H9 (cell line): ENCODE data around the gene OPRL1. TPM values are rescaled to one million over a fixed set of nuclear protein-coding genes. Genes with fewer than 3 reads are reported as not detected.
A peak's percentile ranks its signal among the peaks of the same experiment; 100 is the strongest.

Experiments used
- DNase-seq: peaks from one replicate; pipeline ENCODE4 v3.0.0-alpha.2; 2017
- H2AFZ ChIP-seq: one replicate; pipeline ENCODE4 v1.6.1; 2013; ENCODE audit warnings: mild to moderate bottlenecking, low read length, control low read depth, moderate library complexity
- H2AK5ac ChIP-seq: 2 replicates; pipeline ENCODE4 v1.6.1; 2013; ENCODE audit warnings: low read length, control low read depth, mixed read lengths; ENCODE audit not compliant: insufficient read length
- H2BK120ac ChIP-seq: one replicate; pipeline ENCODE4 v1.6.1; 2013; ENCODE audit warnings: low read depth, mild to moderate bottlenecking, low read length, control low read depth, inconsistent platforms; ENCODE audit not compliant: poor library complexity, severe bottlenecking
- H2BK12ac ChIP-seq: 2 replicates; pipeline ENCODE4 v1.6.1; 2013; ENCODE audit warnings: low read length, control low read depth, mixed read lengths, low read depth; ENCODE audit not compliant: insufficient read length
- H2BK15ac ChIP-seq: 2 replicates; pipeline ENCODE4 v1.6.1; 2013; ENCODE audit warnings: low read depth, low read length, control low read depth
- H2BK20ac ChIP-seq: one replicate; pipeline ENCODE4 v1.6.1; 2013; ENCODE audit warnings: low read depth, mild to moderate bottlenecking, low read length, control low read depth, inconsistent platforms; ENCODE audit not compliant: poor library complexity, severe bottlenecking
- H2BK5ac ChIP-seq: 2 replicates; pipeline ENCODE4 v1.6.1; 2013; ENCODE audit warnings: low read length, control low read depth, mixed read lengths; ENCODE audit not compliant: insufficient read length
- H3K14ac ChIP-seq: 2 replicates; pipeline ENCODE4 v1.6.1; 2013; ENCODE audit warnings: low read length, control low read depth; ENCODE audit not compliant: insufficient read depth
- H3K18ac ChIP-seq: 2 replicates; pipeline ENCODE4 v1.6.1; 2013; ENCODE audit warnings: low read depth, mild to moderate bottlenecking, mixed read lengths, low read length, control low read depth; ENCODE audit not compliant: insufficient read length
- H3K23ac ChIP-seq: 2 replicates; pipeline ENCODE4 v1.6.1; 2013; ENCODE audit warnings: low read length, control low read depth, mixed read lengths, low read depth; ENCODE audit not compliant: insufficient read length
- H3K23me2 ChIP-seq: 2 replicates; pipeline ENCODE4 v1.6.1; 2013; ENCODE audit warnings: low read depth, mild to moderate bottlenecking, mixed read lengths, low read length, control low read depth; ENCODE audit not compliant: insufficient read length, poor library complexity, severe bottlenecking
- H3K27ac ChIP-seq: 2 replicates; pipeline ENCODE4 v1.5.1; 2013; ENCODE audit warnings: low read length, control low read depth, mixed read lengths, low read depth; ENCODE audit not compliant: insufficient read length
- H3K27me3 ChIP-seq: 2 replicates; pipeline ENCODE4 v1.6.1; 2013; ENCODE audit warnings: low read length, control low read depth, inconsistent platforms; ENCODE audit not compliant: insufficient read depth
- H3K4ac ChIP-seq: 2 replicates; pipeline ENCODE4 v1.6.1; 2013; ENCODE audit warnings: low read depth, mild to moderate bottlenecking, control low read depth, inconsistent platforms, low read length, moderate library complexity
- H3K4me1 ChIP-seq: 2 replicates; pipeline ENCODE4 v1.6.1; 2013; ENCODE audit warnings: low read length, control low read depth, inconsistent platforms; ENCODE audit not compliant: insufficient read depth
- H3K4me2 ChIP-seq: 2 replicates; pipeline ENCODE4 v1.6.1; 2013; ENCODE audit warnings: low read length, control low read depth, mixed read lengths; ENCODE audit not compliant: insufficient read length, insufficient read depth
- H3K56ac ChIP-seq: 2 replicates; pipeline ENCODE4 v1.6.1; 2013; ENCODE audit warnings: low read depth, mild to moderate bottlenecking, mixed read lengths, low read length, control low read depth; ENCODE audit not compliant: insufficient read length
- H3K79me1 ChIP-seq: 2 replicates; pipeline ENCODE4 v1.6.1; 2013; ENCODE audit warnings: low read depth, mild to moderate bottlenecking, moderate library complexity, low read length, control low read depth, inconsistent platforms; ENCODE audit not compliant: insufficient read depth, poor library complexity, severe bottlenecking
- H3K79me2 ChIP-seq: 2 replicates; pipeline ENCODE4 v1.6.1; 2013; ENCODE audit warnings: low read length, control low read depth, inconsistent platforms; ENCODE audit not compliant: insufficient read depth
- H3K9ac ChIP-seq: 2 replicates; pipeline ENCODE4 v1.6.1; 2013; ENCODE audit warnings: low read length, control low read depth, mixed read lengths; ENCODE audit not compliant: insufficient read length; ENCODE audit errors: extremely low read depth
- H3K9me3 ChIP-seq: one replicate; pipeline ENCODE4 v1.6.1; 2013; ENCODE audit warnings: low read depth, low read length, inconsistent platforms; ENCODE audit not compliant: control insufficient read depth
- H3T11ph ChIP-seq: one replicate; pipeline ENCODE4 v1.6.1; 2013; ENCODE audit warnings: mild to moderate bottlenecking, low read length, control low read depth, inconsistent platforms
- H4K20me1 ChIP-seq: one replicate; pipeline ENCODE4 v1.6.1; 2013; ENCODE audit not compliant: control insufficient read depth, insufficient read length, insufficient read depth
- H4K5ac ChIP-seq: 2 replicates; pipeline ENCODE4 v1.6.1; 2013; ENCODE audit warnings: low read depth, mild to moderate bottlenecking, mixed read lengths, low read length, control low read depth; ENCODE audit not compliant: insufficient read length
- H4K8ac ChIP-seq: replicated peaks from 2 replicates; pipeline ENCODE4 v1.6.1; 2013; ENCODE audit warnings: low read length, control low read depth, mixed read lengths, low read depth; ENCODE audit not compliant: insufficient read length
- H4K91ac ChIP-seq: 2 replicates; pipeline ENCODE4 v1.6.1; 2013; ENCODE audit warnings: low read depth, mild to moderate bottlenecking, moderate library complexity, mixed read lengths, low read length, control low read depth; ENCODE audit not compliant: insufficient read length
- H3K27ac Mint-ChIP-seq, 3 experiments: 2 replicates in 2 of 3; 3 replicates in 1 of 3; pipeline ENCODE4 v1.8.0; 2020 to 2021; ENCODE audit warnings: mixed read lengths in 3 of 3, mild to moderate bottlenecking in 1 of 3, moderate library complexity in 1 of 3
- H3K27me3 Mint-ChIP-seq: 2 replicates; pipeline ENCODE4 v1.8.0; 2021; ENCODE audit warnings: low read depth, mild to moderate bottlenecking, moderate library complexity, mixed read lengths
- H3K36me3 Mint-ChIP-seq, 3 experiments: 2 replicates in 2 of 3; 3 replicates in 1 of 3; pipeline ENCODE4 v1.8.0; 2020 to 2021; ENCODE audit warnings: low read depth in 3 of 3, mixed read lengths in 3 of 3; ENCODE audit not compliant: insufficient read depth in 1 of 3
- H3K4me1 Mint-ChIP-seq, 2 experiments: 2 replicates each; pipeline ENCODE4 v1.8.0; 2020; ENCODE audit warnings: mixed read lengths in 2 of 2
- H3K4me3 Mint-ChIP-seq, 2 experiments: 2 replicates in 1 of 2; 3 replicates in 1 of 2; pipeline ENCODE4 v1.8.0; 2020 to 2021; ENCODE audit warnings: mild to moderate bottlenecking in 2 of 2, mixed read lengths in 2 of 2, moderate library complexity in 1 of 2
- H3K9me3 Mint-ChIP-seq, 2 experiments: 2 replicates in 1 of 2; 3 replicates in 1 of 2; pipeline ENCODE4 v1.8.0; 2020; ENCODE audit warnings: mild to moderate bottlenecking in 2 of 2, mixed read lengths in 2 of 2, moderate library complexity in 1 of 2
- CTCF ChIP-seq: fragments of 200-600 bp; sonication (generic); conservative IDR thresholded peaks from 3 replicates; pipeline ENCODE4 v1.8.0; 2021; ENCODE audit warnings: antibody characterized with exemption, mild to moderate bottlenecking
- WGBS: extraction: QIAGEN DNeasy Blood & Tissue Kit; methylation state at CpG from one replicate; pipeline ENCODE4 v1.1.7; 2013; ENCODE audit warnings: missing lambda C conversion rate, low lambda C conversion rate, mixed read lengths; ENCODE audit not compliant: insufficient read length; ENCODE audit errors: extremely low coverage; 5-methylcytosine and 5-hydroxymethylcytosine counted together
- total RNA-seq: library from RNA; stranded (reverse); gene quantifications from 2 replicates; pipeline ENCODE4 v1.2.1, GENCODE V29; 2021

The OPRL1 gene
- total RNA-seq, 1 experiment from 2014 or later: 0.90 TPM

GRCh38 chr20:64100946-64101688 lies 21.2 kb downstream of the OPRL1 start:
- Histone ChIP-seq H2BK12ac (no peak overlapping the region), H4K5ac (no peak overlapping the region), H3K4me2 (no peak overlapping the region), H3T11ph (no peak overlapping the region), H3K23me2 (no peaks in the 10 kb centered on the region), H3K27me3 (peaks cover 3% of the 10 kb centered on the region; the same call in 1 of the 2 replicates), H3K9me3 (no peaks in the 10 kb centered on the region), H3K79me2 (no peaks in the 10 kb centered on the region), H3K4ac (no peak overlapping the region), H3K9ac (no peak overlapping the region), H2BK5ac (no peak overlapping the region), H3K14ac (no peak overlapping the region), H2AFZ (no peak overlapping the region), H4K91ac (no peak overlapping the region), H3K23ac (no peak overlapping the region), H4K8ac (no peak overlapping the region), H3K56ac (no peak overlapping the region), H4K20me1 (no peaks in the 10 kb centered on the region), H2AK5ac (no peak overlapping the region), H3K79me1 (no peaks in the 10 kb centered on the region), H2BK20ac (no peak overlapping the region), H3K18ac (no peak overlapping the region), H2BK15ac (no peak overlapping the region), H2BK120ac (no peak overlapping the region), H3K4me1 (no peaks in the 10 kb centered on the region), H3K27ac (no peak overlapping the region)
- peak overlapping the region; percentile 7 to 61; a peak in 3 of 5 replicates for H3K4me3 Mint-ChIP-seq
- H3K27me3 Mint-ChIP-seq: peaks cover 43% of the 10 kb centered on the region
- no peak overlapping the region for H3K27ac Mint-ChIP-seq
- H3K9me3 Mint-ChIP-seq: peaks cover 5% of the 10 kb centered on the region in 2 experiments
- peaks cover 2 to 5% (median 2%) of the 10 kb centered on the region in 3 experiments; a peak in 5 of 7 replicates for H3K36me3 Mint-ChIP-seq
- no CpG with 5 or more reads among the region's 9 CpGs for WGBS
- TF ChIP-seq CTCF: no peak
- peaks cover 9 to 11% of the 10 kb centered on the region in 2 experiments; a peak in 3 of 4 replicates for H3K4me1 Mint-ChIP-seq
- DNase-seq: no peak
